Tibial nerve (tissue), 4 donors: ENCODE measurements around the gene MIPEP.

Source experiments
- EP300 ChIP-seq, 2 donors: sonication (generic); formaldehyde crosslinking; IDR thresholded peaks; one replicate each; pipeline ENCODE4 v1.6.1; 2017; ENCODE audit warnings: antibody characterized with exemption in 2 of 2, mild to moderate bottlenecking in 1 of 2
- POLR2A ChIP-seq, 2 donors: fragments of 450-650 bp; IDR thresholded peaks; one replicate each; pipeline ENCODE4 v1.6.1; 2017; ENCODE audit warnings: antibody characterized with exemption in 2 of 2, mild to moderate bottlenecking in 2 of 2, moderate library complexity in 2 of 2
- TF ChIP-seq, protein P1 (sequence below), 5 experiments: fragments of 200-600 bp in 3 of 5; fragments of 450-650 bp in 2 of 5; sonication (generic) in 3 of 5; IDR thresholded peaks; one replicate each; pipeline ENCODE4 v1.5.1; 2016 to 2019; ENCODE audit warnings: antibody characterized with exemption in 5 of 5, mild to moderate bottlenecking in 3 of 5, moderate library complexity in 2 of 5

DNA sequence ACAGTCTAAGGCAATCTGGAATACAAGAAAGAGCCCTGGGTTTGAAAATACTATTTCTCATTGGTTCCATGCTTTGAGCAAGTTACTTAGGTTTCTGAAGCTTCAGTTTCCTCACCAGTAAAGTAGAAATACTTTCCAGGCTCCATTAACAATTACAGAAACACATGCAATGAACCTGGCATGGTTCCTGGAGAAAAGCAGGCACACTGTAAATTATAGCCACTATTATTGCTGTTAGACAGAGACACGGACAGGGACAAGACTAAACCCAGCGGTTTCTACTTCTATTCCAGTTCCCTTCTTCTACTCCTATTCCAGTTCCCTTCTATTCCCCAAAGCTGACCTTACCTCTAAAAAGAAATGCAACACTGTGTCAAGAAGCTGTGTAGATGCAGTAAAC lies 41.2 kb downstream of the MIPEP start:
- TF ChIP-seq, protein P1, sequence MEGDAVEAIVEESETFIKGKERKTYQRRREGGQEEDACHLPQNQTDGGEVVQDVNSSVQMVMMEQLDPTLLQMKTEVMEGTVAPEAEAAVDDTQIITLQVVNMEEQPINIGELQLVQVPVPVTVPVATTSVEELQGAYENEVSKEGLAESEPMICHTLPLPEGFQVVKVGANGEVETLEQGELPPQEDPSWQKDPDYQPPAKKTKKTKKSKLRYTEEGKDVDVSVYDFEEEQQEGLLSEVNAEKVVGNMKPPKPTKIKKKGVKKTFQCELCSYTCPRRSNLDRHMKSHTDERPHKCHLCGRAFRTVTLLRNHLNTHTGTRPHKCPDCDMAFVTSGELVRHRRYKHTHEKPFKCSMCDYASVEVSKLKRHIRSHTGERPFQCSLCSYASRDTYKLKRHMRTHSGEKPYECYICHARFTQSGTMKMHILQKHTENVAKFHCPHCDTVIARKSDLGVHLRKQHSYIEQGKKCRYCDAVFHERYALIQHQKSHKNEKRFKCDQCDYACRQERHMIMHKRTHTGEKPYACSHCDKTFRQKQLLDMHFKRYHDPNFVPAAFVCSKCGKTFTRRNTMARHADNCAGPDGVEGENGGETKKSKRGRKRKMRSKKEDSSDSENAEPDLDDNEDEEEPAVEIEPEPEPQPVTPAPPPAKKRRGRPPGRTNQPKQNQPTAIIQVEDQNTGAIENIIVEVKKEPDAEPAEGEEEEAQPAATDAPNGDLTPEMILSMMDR (IDR thresholded peaks at IDR 0.05), result no peak
- TF ChIP-seq POLR2A (IDR thresholded peaks at IDR 0.05) (no peak), EP300 (IDR thresholded peaks at IDR 0.05) (no peak)
